Smooth muscle cell (in vitro differentiated cells): ENCODE results near the gene MKRN1. TPM values are rescaled to one million over a fixed set of nuclear protein-coding genes. Genes with fewer than 3 reads are reported as not detected.
"Not testable (repeated sequence)": the region's sequence is repeated elsewhere in the genome, so short reads cannot be mapped to it uniquely, and the experiment has no call there.

Source experiments
- DNase-seq: peaks from one replicate; lab custom pipeline; 2025; ENCODE audit not compliant: unreplicated experiment; lab: John Stamatoyannopoulos, UW
- H2AFZ ChIP-seq: fragments of 200-600 bp; sonication (generic); 2 replicates; pipeline ENCODE4 v1.6.0; 2016; ENCODE audit warnings: antibody characterized with exemption, low read depth, mild to moderate bottlenecking
- H3F3A ChIP-seq: fragments of 200-600 bp; sonication (generic); 2 replicates; pipeline ENCODE4 v1.6.0; 2017; ENCODE audit warnings: antibody characterized with exemption, low read depth
- H3K27ac ChIP-seq: fragments of 200-600 bp; sonication (generic); 2 replicates; pipeline ENCODE4 v1.5.1; 2016; ENCODE audit warnings: low read depth, mild to moderate bottlenecking
- H3K27me3 ChIP-seq: fragments of 200-600 bp; sonication (generic); 2 replicates; pipeline ENCODE4 v1.6.1; 2016; ENCODE audit warnings: low read depth, mild to moderate bottlenecking
- H3K36me3 ChIP-seq: fragments of 200-600 bp; sonication (generic); 2 replicates; pipeline ENCODE4 v1.5.1; 2016; ENCODE audit warnings: low read depth
- H3K4me1 ChIP-seq: fragments of 200-600 bp; sonication (generic); 2 replicates; pipeline ENCODE4 v1.5.1; 2016; ENCODE audit warnings: low read depth
- H3K4me2 ChIP-seq: fragments of 200-600 bp; sonication (generic); 2 replicates; pipeline ENCODE4 v1.6.0; 2016; ENCODE audit warnings: mild to moderate bottlenecking
- H3K4me3 ChIP-seq: fragments of 200-600 bp; sonication (generic); 2 replicates; pipeline ENCODE4 v1.5.1; 2016; ENCODE audit warnings: mild to moderate bottlenecking
- H3K79me2 ChIP-seq: fragments of 200-600 bp; sonication (generic); 2 replicates; pipeline ENCODE4 v1.6.0; 2016; ENCODE audit warnings: low read depth, mild to moderate bottlenecking
- H3K9ac ChIP-seq: fragments of 200-600 bp; sonication (generic); 2 replicates; pipeline ENCODE4 v1.6.0; 2016; ENCODE audit warnings: low read depth
- H3K9me3 ChIP-seq: fragments of 200-600 bp; sonication (generic); replicated peaks from 2 replicates; pipeline ENCODE4 v1.5.1; 2016; ENCODE audit warnings: low read depth
- H4K20me1 ChIP-seq: fragments of 200-600 bp; sonication (generic); 2 replicates; pipeline ENCODE4 v1.6.0; 2016; ENCODE audit warnings: low read depth
- CTCF ChIP-seq: fragments of 200-600 bp; sonication (generic); IDR thresholded peaks from 2 replicates; pipeline ENCODE4 v1.5.1; 2017; ENCODE audit warnings: borderline replicate concordance, mild to moderate bottlenecking, antibody characterized with exemption; ENCODE audit not compliant: insufficient read depth, poor library complexity, severe bottlenecking
- WGBS: methylation state at CpG from one replicate; pipeline ENCODE4 v1.1.7; 2016; ENCODE audit warnings: low lambda C conversion rate; 5-methylcytosine and 5-hydroxymethylcytosine counted together
- polyA plus RNA-seq: library from polyadenylated mRNA; unstranded; fragments of >200 nt; fragmentation: Nextera tagmentation; extraction: Ambion mirVana; gene quantifications from 2 replicates; pipeline ENCODE4 v1.2.1, GENCODE V29; 2016
- total RNA-seq: library from RNA; depleted of rRNA; stranded (reverse); fragments of >200 nt; gene quantifications from 2 replicates; pipeline ENCODE4 v1.2.3, GENCODE V29; 2014

MKRN1 gene
- total and polyA plus RNA-seq, 2 experiments from 2014 or later, result 50.2 to 52.4 TPM

GRCh38 chr7:140416560-140416959 lies 62.7 kb downstream of the MKRN1 start:
- H3K27me3 ChIP-seq, result no peaks in the 10 kb centered on the region
- WGBS, result 94% methylated on average over 8 of the region's 8 CpGs
- no peak for TF ChIP-seq CTCF

GRCh38 chr7:140415816-140416215 lies 63.5 kb downstream of the MKRN1 start:
- not testable (repeated sequence) for H4K20me1 ChIP-seq, H3K27ac ChIP-seq, H3K4me3 ChIP-seq, DNase-seq, H3K9ac ChIP-seq, H3K4me2 ChIP-seq, H3K27me3 ChIP-seq, H2AFZ ChIP-seq, H3K79me2 ChIP-seq, H3F3A ChIP-seq, H3K36me3 ChIP-seq, H3K9me3 ChIP-seq, H3K4me1 ChIP-seq
- WGBS, result 94% methylated on average over 9 of the region's 9 CpGs

More at GRCh38 chr7:140416560-140416959, 62.7 kb downstream of the MKRN1 start:
- Histone ChIP-seq H3K9me3 (no peaks in the 10 kb centered on the region), H3K4me1 (no peaks in the 10 kb centered on the region), H3K4me3 (no peak overlapping the region), H3K9ac (no peak overlapping the region), H3K4me2 (no peak overlapping the region), H3K79me2 (no peaks in the 10 kb centered on the region), H4K20me1 (no peaks in the 10 kb centered on the region), H2AFZ (no peak overlapping the region), H3K27ac (no peak overlapping the region), H3F3A (no peaks in the 10 kb centered on the region), H3K36me3 (no peaks in the 10 kb centered on the region)
- DNase-seq, result no peak

GRCh38 chr7:140415361-140415760 lies 63.9 kb downstream of the MKRN1 start:
- DNase-seq, result no peak
- Histone ChIP-seq H3K9ac (no peak overlapping the region), H3K9me3 (no peaks in the 10 kb centered on the region), H3K79me2 (no peaks in the 10 kb centered on the region), H3F3A (no peaks in the 10 kb centered on the region), H3K4me3 (no peak overlapping the region), H4K20me1 (no peaks in the 10 kb centered on the region), H2AFZ (no peak overlapping the region), H3K27me3 (no peaks in the 10 kb centered on the region), H3K4me1 (no peaks in the 10 kb centered on the region), H3K4me2 (no peak overlapping the region), H3K27ac (no peak overlapping the region), H3K36me3 (no peaks in the 10 kb centered on the region)
- no peak for TF ChIP-seq CTCF
- 96% methylated on average over 3 of the region's 3 CpGs for WGBS

- peak overlapping the region; percentile 79 for H3K4me2 ChIP-seq
- no peaks in the 10 kb centered on the region for H3K4me1 ChIP-seq
- no peaks in the 10 kb centered on the region for H3K9me3 ChIP-seq
- 66% methylated on average over 3 of the region's 3 CpGs for WGBS
- peak overlapping the region; percentile 82 for H2AFZ ChIP-seq
- no peak for TF ChIP-seq CTCF
- no peaks in the 10 kb centered on the region for H4K20me1 ChIP-seq
- no peak overlapping the region for H3K9ac ChIP-seq
- peaks cover 6% of the 10 kb centered on the region for H3F3A ChIP-seq
- H3K4me3 ChIP-seq, result peak overlapping the region; percentile 45
- no peak for DNase-seq
- no peaks in the 10 kb centered on the region for H3K36me3 ChIP-seq
- no peaks in the 10 kb centered on the region for H3K27me3 ChIP-seq
- H3K79me2 ChIP-seq, result no peaks in the 10 kb centered on the region
- no peak overlapping the region for H3K27ac ChIP-seq
These were observed 74.7 kb downstream of the MKRN1 start for GRCh38 chr7:140404565-140405065.
